H7 (cell line): Measurements from ENCODE around the gene ATP6V1B1. TPM values are rescaled to one million over a fixed set of nuclear protein-coding genes. Genes with fewer than 3 reads are reported as not detected.

ENCODE experiments used
- DNase-seq: peaks from one replicate; pipeline ENCODE4 v3.0.0; 2012
- H3K27me3 ChIP-seq: 2 replicates; pipeline ENCODE4 v1.6.0; 2011; ENCODE audit warnings: mild to moderate bottlenecking, low read length; ENCODE audit not compliant: control insufficient read depth, insufficient read depth
- H3K36me3 ChIP-seq: replicated peaks from 2 replicates; pipeline ENCODE4 v1.5.1; 2011; ENCODE audit warnings: low read length; ENCODE audit not compliant: control insufficient read depth, insufficient read depth
- H3K4me3 ChIP-seq: 2 replicates; pipeline ENCODE4 v1.5.1; 2011; ENCODE audit warnings: low read depth, mild to moderate bottlenecking, control low read depth, low read length, moderate library complexity; ENCODE audit not compliant: insufficient read depth
- total RNA-seq: library from RNA; depleted of rRNA; stranded (reverse); fragments of >200 nt; shearing (Covaris generic); gene quantifications from 2 replicates; pipeline ENCODE4 v1.2.3, GENCODE V29; 2014

The ATP6V1B1 gene
- total RNA-seq, 1 experiment from 2014 or later = 0.14 TPM

DNA sequence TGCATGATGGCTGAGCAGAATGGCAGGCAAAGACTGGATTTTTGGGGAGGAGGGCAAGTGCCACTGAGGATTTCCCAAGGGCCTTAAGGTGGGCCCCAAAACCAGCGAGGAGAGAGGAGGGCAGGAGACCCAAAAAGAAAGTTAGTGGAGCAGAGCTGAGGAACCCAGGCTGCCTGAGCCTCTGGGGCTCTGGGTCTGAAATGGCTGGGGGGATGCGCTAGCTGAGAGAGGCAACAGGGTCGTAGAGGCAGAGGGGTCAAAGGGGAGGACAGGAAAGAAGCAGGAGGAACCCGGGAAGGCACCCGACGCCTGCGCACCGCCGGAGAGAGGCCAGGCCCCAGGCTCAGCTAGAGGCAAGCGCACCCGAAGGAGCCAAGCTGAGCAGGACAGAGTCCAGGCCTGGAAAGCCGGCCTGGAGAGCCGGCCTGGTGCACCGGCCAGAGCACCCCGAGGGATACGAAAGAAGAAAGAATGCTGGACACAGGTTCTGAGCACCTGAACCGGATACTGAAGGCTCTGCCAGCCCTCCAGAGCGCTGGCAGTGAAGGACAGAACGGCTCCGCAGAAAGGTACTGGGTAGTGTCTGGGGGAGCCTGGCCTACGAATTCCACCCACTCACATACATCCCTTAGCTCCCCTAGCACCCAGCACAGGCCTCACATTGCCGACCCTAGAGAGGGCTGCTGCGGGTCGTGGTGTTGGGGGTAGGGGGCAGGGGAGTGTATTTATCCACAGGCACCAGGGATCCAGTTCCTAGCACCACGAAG, 39.5 kb upstream of the ATP6V1B1 start:
- no peaks in the 10 kb centered on the region for H3K36me3 ChIP-seq
- peaks cover 98% of the 10 kb centered on the region for H3K27me3 ChIP-seq
- no peak overlapping the region for H3K4me3 ChIP-seq
- peak; percentile 73 for DNase-seq

DNA sequence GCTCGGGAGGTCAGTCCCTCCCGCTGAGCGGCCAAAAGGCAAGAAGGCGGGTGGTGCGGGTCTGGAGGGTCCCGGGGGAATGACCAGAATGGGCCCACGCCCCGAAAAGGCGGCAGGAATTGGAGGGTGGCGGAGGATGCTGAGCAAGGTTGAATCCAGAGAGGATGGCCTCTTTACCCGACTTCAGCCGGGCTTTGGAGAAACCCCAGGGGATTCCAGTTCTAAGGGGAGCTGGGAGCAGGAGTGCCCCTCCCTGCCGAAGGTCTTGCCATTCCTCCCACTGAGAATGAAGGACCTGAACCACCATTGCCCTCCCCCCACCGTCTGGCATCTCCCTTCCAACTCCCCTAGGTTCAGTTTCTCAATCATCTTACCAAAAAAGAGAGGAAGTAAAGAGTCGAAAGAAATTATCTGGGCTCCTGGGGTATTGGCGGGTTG, 38.9 kb upstream of the ATP6V1B1 start:
- no peak overlapping the region for H3K4me3 ChIP-seq
- H3K36me3 ChIP-seq = no peaks in the 10 kb centered on the region
- peak; percentile 74 for DNase-seq
- H3K27me3 ChIP-seq = peaks cover 98% of the 10 kb centered on the region

GRCh38 chr2:70897203-70897976, 38.3 kb upstream of the ATP6V1B1 start:
- Histone ChIP-seq H3K36me3 (no peaks in the 10 kb centered on the region), H3K27me3 (peaks cover 98% of the 10 kb centered on the region), H3K4me3 (no peak overlapping the region)
- peak; percentile 58 for DNase-seq

DNA sequence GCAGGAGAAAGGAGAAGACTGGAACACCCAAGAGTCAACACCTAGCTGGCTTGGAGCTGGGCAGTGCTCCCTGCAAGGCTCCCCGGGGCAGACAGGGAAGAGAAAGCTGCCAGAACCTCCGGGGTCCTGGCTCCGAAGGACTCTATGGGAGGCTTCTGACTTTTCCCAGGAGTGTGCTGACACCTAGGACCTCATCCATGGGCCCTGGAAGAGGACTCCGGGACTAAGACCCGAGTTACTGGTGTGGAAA, 37.8 kb upstream of the ATP6V1B1 start:
- H3K4me3 ChIP-seq = no peak overlapping the region
- peaks cover 98% of the 10 kb centered on the region for H3K27me3 ChIP-seq
- DNase-seq = peak; percentile 28
- H3K36me3 ChIP-seq = no peaks in the 10 kb centered on the region

DNA sequence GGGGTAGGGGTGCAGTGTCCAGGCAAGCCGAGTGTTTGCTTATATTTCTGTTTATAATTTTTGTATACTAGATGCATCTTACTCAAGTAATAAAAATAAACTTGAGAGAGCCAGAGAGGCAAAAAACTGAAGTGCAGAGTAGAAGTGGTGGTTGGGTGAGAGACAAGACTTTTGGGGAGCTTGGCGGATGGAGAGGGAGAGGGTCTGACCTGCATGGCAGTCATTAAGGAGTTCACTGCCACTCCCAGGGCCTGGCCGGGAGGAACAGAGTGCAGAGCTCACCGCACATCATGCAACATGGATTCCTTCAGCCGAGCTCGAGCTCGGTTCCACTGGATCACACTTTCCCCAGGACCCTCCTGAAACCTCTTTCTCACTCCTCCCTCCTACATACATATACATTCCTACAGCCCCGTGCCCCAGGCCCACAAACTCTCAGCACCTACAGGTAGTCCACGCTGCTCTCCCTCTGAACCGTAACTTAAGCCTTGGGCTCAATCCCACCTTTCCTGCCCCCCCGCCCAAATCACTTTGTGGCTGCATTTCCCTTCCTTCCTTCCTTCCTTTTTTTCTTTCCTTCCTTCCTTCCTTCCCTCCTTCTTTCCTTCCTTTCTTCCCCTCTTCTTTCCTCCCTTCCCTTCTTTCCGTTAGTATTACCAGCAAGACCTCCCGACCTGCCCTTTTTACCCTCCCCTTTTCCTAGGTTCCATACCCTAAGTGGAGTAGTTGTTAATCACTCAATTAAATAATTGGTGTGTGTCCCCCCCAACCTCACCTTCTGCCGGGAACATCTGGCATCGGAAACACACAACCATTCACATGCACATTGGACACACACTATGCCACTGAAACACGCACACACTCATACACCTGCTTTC, 37.1 kb upstream of the ATP6V1B1 start:
- Histone ChIP-seq H3K27me3 (peaks cover 98% of the 10 kb centered on the region), H3K4me3 (no peak overlapping the region), H3K36me3 (no peaks in the 10 kb centered on the region)
- peak; percentile 63 for DNase-seq

- Histone ChIP-seq H3K27me3 (peaks cover 98% of the 10 kb centered on the region), H3K36me3 (no peaks in the 10 kb centered on the region), H3K4me3 (peak overlapping the region; percentile 33)
- DNase-seq = peak; percentile 76
Observed at GRCh38 chr2:70901227-70902066, 34.3 kb upstream of the ATP6V1B1 start.

GRCh38 chr2:70902067-70902442, 33.6 kb upstream of the ATP6V1B1 start:
- Histone ChIP-seq H3K4me3 (peak overlapping the region; percentile 33; the same call in 1 of the 2 replicates), H3K36me3 (no peaks in the 10 kb centered on the region), H3K27me3 (peaks cover 98% of the 10 kb centered on the region)
- DNase-seq = no peak

DNA sequence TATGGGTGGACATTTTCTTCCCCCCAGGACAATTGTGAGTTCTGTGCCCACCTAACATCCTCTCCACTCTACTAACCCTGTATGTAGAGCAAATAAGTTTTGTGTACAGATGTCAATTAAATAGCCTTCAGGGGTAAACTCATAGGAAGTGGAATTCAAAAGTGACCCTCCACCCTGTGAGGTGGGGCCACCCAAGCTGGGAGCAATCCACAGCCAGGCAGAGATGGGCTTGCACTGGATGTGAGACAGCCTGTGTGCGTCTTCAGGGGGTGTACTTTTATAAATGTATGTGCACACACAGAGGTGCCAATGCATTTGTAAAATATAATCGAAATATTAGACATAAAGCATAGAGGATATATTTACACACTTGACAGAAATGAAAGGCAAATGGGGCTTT, 33.1 kb upstream of the ATP6V1B1 start:
- H3K27me3 ChIP-seq = peaks cover 98% of the 10 kb centered on the region
- no peaks in the 10 kb centered on the region for H3K36me3 ChIP-seq
- no peak for DNase-seq
- H3K4me3 ChIP-seq = no peak overlapping the region

DNA sequence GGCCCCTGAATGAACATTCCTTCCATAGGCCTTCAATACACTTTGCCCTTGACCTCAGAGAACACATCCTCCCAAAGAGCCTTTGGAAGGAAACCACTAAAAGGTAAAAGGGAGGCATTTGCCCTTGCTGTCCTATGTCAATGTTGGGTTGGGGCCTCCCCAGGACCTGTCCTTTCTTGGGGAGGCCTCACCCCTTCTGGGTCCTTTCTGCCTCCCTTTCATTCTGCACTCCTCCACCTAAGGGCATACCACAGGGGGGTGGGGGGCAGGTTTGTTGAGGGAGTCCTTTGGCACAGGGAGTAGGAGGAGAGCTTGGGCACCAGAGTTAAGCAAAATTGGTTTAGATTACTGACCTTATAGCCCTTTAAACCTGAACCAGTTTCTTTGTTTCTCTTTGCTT, 32.5 kb upstream of the ATP6V1B1 start:
- H3K27me3 ChIP-seq = peaks cover 98% of the 10 kb centered on the region
- H3K4me3 ChIP-seq = no peak overlapping the region
- no peaks in the 10 kb centered on the region for H3K36me3 ChIP-seq
- DNase-seq = no peak

DNA sequence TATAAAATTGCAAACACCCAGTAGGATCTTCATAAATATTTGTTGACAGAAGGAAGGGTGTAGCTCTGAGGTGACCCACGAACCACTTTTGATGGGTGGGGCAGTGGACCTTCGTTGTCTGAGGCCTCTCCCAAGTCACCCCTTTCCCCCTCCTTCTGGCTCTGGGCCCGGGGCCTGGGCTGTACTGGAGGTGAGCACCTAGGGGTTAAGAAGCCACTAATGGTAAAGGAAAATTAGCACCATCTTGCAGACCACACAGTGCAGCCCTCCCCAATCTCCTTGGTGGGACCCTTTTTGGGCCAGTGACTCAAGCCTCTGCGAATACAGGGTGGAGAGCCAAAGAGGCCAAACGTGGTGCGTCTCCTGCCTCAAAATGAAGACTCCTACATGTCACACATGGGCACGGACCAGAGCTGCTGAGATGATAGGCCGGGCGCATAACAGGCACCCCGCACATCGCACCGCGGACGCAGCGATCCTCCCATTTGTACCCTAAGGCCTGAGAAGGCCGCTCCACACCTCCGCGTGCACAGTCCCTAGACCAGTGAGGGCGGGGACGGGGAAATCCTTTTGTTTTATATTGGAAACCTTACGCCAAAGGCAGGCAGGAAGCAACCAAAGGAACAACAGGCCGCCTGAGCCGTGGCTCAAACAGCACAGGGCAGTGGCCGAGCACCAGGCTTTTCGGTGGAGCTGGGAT, 31.9 kb upstream of the ATP6V1B1 start:
- H3K27me3 ChIP-seq = peaks cover 98% of the 10 kb centered on the region
- H3K4me3 ChIP-seq = no peak overlapping the region
- no peaks in the 10 kb centered on the region for H3K36me3 ChIP-seq
- no peak for DNase-seq

GRCh38 chr2:70904371-70905216, 31.1 kb upstream of the ATP6V1B1 start:
- peak; percentile 71 for DNase-seq
- Histone ChIP-seq H3K4me3 (no peak overlapping the region), H3K36me3 (no peaks in the 10 kb centered on the region), H3K27me3 (peaks cover 98% of the 10 kb centered on the region)

DNA sequence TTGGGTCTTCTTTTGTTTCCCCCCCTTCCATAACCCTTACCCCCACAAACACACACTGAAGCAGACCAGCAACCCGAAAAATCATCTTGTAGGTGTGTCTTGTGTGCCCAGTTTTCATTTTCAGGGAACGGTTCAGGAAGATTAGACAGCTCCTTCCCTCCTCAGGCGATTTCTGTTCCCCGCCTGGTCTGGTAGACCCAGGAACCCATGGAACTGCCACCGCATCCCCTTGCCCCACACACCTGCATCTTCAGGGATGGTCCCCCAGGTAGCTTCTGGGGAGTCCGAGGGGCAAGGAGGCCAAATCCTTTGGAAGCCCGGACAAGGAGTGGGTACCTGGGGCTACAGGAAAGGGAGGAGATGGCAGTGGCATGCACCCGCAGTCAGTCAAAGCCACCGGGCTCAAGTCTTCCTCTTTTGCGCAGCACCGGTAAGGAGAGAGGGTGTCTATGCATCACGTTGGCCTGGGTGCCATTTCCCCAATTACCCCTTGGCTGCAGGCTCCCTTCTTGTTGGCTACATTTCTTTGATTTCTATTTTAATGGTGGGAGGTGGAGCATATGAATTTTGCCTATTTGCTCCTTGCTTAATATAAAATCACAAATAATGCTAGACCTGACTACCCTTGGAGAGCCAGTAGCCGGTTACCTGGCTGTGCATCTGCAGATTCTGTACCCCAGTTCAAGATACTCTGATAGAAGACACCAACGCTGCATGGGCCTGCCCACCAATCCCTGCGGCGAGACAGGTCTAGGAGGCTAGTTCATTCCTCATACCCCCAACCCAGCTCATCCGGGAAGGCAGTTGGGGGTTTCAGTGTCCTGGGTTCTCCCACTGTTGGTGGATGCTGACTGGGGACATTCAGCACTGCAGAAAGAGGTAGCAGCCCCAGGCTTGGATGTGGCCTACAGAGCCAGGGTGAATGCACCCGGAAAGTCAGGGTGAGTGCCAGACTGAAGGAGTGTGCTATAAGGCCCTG, 30.0 kb upstream of the ATP6V1B1 start:
- H3K4me3 ChIP-seq = no peak overlapping the region
- H3K27me3 ChIP-seq = peaks cover 100% of the 10 kb centered on the region
- H3K36me3 ChIP-seq = no peaks in the 10 kb centered on the region
- no peak for DNase-seq
